Fibroblast of peridontal ligament (primary cell): Measurements from ENCODE around the gene UGT1A3.

Source experiments
- DNase-seq: peaks from one replicate; pipeline ENCODE4 v3.0.0-alpha.2; 2010; ENCODE audit errors: extremely low read depth

UGT1A3 gene

DNA sequence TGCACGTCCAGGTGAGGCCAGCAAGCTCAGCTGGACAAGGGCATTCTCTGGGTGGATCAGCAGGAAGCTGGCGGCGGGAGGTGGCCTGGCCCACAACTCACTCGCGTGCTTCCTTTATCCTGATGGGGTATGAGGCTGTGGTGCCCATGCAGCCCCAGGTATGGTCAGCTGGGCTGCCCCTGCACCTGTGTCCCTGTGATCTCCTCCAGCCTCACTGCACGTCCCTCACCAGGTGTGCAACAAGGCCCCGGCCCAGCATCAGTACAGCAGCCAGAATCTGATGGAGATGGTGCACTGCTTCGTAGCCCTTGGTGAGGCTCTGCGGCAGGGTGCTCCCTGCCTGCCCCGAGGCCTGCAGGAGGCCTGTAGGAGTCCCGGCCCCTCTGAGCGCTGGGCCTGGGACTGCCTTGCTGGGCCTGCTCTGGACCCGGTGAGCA lies 66.9 kb downstream of the UGT1A3 start:
- no peak for DNase-seq

GRCh38 chr2:233796254-233796653 lies 67.4 kb downstream of the UGT1A3 start:
- no peak for DNase-seq

DNA sequence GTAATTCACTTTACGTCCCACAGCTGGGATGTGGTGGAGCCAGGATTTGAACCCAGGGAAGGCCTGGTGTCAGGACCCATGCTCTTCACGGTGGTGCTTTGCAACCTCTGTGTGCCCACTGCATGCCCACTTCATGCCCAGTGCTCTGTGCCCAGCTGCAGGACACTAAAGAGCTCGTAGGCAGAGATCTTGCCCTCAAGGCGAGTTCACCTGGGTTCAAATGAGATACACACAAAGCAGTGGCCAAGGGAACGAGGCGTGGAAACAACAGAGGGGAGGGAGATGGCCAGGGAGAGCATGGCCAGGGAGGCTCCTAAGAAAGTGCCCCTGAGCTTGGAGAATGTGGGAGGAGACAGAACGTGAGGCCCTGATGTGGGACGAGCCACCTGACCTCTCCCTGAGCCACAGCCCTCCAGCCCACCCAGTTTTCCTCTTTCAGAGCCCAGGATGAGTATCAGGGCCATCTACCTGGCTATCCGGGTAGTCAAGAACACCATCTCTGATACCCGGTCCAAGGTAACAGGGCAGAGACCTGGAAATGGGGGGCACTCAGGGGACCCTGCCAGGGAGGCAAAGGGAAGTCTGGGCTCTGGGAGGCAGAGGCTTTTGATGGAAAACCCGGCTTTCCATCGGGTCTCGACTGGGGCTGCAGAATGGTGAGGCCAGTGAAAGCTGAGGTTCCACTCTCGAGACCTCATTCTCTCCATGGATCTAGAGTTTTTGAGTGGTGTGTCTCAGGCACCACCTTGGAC lies 69.7 kb downstream of the UGT1A3 start:
- DNase-seq: no peak

DNA sequence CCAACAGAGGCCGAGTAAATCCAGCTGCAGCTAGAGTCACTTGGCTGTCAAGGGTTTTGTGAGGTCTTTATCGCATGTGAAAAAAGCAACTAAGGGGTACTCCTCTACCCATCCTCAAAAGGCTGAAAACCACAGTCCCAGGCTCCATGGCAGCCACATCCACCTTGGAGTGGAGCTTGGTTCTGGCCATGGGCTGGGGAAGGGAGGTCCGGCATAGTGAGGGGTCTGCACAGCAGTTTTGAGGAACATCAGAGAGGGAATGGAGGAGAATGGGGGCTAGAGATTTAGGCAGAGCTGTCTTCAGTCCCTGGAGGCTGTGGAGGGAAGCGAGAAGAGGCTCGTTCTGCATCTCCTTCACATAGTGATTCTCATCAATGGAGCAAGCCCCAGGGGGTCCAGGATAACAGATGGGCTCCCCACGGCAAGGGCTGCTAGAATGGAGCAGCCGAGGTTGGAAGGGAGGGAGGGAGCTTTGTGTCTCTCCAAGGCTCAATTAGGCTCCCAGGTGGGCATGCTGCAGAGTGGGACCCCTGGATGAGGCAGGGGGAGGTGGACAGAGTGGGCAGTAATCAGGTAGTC lies 70.3 kb downstream of the UGT1A3 start:
- no peak for DNase-seq

GRCh38 chr2:233799716-233800115 lies 70.9 kb downstream of the UGT1A3 start:
- DNase-seq: no peak

GRCh38 chr2:233800208-233800607 lies 71.4 kb downstream of the UGT1A3 start:
- no peak for DNase-seq

- DNase-seq: no peak
Measured at GRCh38 chr2:233801357-233802131, 72.7 kb downstream of the UGT1A3 start.

GRCh38 chr2:233802132-233802815 lies 73.4 kb downstream of the UGT1A3 start:
- DNase-seq: no peak

DNA sequence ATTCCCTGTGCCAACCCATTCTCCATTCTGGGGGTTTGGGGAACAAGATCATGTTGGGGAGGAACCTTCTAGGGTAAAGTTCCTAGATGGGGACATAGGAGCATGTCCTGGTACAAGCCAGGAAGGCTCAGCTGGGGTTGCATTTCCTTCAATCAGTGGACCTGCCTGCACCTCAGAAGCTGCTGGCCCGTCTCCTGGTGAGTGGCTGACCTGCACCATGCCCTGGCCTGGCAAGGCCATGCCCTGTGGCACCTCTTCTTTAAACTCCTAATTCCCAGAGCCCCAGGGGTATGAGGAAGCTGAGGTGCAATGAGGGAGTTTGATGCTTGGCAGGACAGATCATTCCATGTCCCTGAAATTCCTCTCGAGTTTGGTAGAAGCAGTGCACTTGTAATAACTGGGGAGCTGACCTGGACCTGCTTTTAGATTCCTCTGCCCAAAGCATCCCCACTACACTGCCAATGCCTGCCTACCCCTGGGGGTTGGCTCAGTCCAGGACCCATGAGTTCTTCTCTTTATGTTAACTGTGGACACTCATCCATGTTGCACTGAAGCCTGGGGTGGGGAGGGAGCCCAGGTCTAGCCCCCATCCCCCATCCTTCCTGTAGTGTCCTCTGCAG lies 74.6 kb downstream of the UGT1A3 start:
- no peak for DNase-seq

DNA sequence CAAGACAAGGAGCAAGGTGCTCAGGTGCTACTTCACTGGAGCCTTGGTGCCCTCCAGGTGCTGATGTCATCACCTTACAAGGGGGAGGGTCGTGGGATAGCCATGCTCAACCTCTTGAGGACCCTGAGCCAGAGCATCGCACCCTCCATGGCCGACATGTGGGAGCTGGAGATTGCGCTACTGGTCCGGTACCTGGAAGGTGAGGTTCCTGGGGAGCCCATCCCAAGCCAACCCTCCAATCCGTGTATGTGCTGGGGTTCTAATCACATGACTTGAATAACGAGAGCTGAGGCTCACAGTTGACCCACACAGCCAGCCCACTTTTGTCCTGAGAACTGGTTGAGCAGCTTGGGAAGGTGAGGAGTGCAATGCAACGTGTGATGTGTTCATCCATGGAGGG lies 75.2 kb downstream of the UGT1A3 start:
- DNase-seq: no peak

DNA sequence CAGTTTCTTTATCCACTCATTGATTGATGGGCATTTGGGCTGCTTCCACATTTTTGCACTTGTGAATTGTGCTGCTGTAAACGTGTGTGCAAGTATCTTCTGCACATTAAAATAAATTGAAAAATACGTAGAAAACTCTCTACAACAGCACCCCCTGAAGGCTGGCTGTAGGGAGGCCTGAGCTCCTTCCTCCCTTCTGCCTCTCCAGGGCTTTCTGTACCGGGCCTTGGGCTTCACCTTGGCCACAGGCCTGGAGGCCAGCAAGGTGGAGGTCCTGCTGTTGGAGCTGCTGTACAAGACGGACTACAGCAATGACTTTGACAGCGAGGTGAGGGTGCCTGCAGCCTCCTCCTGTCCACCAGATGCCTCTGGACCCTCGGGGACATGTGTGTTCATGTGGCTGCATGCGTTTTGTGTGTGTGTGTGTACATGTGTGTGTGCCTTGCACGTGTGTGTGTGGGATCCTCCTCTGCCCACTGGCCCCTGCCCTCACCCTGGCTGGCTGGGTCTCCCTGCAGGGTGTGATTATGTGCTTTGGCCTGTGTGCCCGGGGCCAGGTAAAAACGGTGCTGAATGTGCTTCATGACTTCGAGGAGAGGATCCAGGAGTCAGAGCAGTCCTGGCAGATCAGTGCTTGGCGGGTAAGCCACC lies 78.5 kb downstream of the UGT1A3 start:
- DNase-seq: no peak

DNA sequence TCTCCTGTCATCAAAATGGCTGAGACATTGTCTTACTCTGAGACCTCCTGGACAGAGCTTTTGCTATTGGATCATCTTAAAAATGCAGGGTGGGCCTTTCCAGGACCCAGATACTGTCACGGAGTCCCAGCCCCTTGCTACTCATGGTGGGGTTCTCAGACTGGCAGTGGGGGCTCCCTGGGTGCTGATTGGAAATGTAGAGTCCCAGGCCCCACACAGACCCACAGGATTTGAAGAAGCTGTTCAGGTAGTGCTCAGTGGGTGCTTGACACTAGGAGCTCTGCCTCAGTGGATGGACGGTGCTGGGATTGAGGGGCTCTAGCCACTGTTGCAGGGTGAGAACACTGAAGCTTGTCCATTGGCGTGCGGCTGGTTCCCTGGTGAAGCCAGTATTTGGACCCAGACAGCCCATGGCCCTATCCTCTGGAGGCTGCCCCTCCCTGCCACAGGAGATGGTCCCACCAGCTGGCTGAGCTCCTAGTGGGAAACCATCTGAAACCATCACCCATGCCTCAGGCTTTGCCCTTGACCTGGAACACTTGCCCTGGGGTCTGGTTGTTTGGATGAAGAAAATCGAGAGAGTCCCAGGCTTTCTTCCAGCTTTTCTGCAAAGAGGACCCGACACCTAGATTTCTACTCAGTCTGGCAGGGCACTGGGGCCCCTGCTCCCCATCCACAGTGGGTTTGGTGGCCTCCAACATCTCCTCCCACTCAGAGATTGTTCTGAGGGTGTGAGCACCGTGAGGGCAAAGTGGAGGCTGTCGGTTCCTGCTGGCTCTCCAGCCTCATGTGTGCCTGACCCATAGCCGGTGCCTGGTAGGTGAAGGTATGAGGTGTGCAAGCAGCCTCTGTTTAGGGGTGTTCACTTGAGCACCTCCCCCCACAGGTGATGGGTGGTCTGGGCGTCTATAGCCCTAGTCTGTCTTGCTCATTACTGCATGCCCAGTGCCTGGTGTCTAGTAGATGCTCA lies 79.4 kb downstream of the UGT1A3 start:
- DNase-seq: no peak

GRCh38 chr2:233810385-233810784 lies 81.5 kb downstream of the UGT1A3 start:
- no peak for DNase-seq

- DNase-seq: no peak
Measured at GRCh38 chr2:233811087-233811486, 82.2 kb downstream of the UGT1A3 start.

DNA sequence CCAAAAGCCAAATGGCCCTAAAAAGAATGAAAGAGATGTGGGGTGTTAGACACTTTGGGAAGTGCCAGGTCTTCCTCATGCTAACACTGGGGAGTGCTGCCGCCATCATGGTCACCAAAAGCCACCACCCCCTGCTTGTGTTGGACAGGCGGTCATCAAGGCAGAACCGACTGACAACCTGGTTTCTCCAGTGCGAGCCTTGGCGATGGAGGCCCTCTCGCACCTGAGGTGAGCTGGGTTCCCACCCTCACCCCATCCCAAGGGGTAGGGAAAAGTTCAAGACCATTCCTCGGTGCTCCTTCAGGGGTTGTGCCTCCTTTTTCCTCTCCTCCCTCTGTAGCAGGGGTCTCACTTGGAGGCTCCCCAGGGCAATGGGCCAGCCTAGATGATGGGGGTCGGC lies 82.9 kb downstream of the UGT1A3 start:
- no peak for DNase-seq

- no peak for DNase-seq
Measured at GRCh38 chr2:233813236-233814055, 84.6 kb downstream of the UGT1A3 start.

DNA sequence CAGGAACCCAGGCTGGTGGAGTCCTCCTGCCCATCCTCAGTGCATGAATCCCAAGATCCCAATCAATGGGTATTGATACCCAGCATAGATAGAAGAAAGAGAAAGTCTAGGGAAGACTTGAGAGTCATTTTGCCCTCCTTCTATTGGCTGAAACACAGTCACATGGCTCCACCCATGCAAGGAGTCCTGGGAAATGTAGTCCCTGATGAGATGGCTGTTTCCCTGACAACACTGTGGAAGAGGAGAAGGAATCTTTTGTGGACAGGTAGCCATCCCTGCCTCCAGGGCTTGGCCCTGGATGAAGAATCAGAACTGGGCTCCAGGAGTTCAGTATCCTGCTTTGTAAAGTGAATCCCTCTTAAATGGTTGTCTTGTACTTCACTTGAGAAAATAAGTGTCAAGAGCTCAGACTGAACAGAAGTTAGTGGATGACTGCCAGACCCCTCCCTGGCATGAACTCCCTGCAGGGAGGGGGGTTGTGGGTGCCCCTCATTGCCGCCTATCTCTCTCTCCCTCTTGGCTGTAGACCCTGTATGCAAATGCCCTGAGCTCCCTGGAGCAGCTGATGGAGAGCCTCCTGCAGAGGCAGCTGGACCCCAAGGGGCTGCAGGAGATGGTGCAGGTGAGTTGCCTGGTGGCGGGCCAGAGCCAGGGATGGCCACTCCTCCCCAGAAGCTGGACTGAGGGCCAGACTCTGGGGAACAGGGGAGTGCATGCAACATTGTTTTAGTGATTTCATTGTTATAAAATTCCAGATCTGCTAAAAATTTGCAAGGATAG lies 85.4 kb downstream of the UGT1A3 start:
- no peak for DNase-seq

DNA sequence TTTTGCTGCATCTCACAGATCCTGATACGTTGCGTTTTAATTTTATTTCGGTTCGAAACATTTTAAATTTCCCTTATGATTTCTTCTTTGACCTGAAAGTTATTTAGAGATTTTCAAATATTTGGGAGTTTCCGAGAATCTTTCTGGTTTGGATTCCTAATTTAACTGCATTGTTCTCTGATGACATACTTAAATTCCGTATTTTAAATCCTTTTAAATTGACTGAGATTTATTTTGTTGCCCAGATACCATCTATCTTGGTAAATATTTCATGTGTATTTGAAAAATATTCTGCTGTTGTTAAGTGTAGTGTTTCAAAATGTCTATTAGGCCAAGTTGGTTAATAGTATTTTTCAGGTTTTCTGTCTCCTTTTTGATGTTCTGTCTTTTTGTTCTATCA lies 87.0 kb downstream of the UGT1A3 start:
- DNase-seq: peak; percentile 16
